ENCODE measurements around the gene UBL3.

The UBL3 gene

GRCh38 chr13:29753618-29754472 lies 96.6 kb downstream of the UBL3 start:
- no peak for DNase-seq

- DNase-seq: no peak
These were observed 98.2 kb downstream of the UBL3 start for GRCh38 chr13:29752175-29752574.

DNA sequence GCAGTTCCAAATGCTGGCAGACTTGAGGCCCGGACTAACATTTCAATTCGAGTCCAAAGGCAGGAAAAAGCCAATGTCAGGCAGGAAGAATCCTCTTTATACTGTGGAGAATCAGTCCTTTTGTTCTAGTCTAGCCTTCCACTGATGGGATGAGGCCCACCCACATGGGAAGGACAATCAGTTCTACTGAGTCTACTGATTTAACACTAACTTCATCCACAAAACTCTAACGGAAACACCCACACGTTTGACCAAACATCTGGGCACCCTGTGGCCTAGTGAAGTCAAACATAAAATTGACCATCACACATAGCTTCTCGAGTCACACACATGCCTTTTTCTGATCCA lies 100.3 kb downstream of the UBL3 start:
- no peak for DNase-seq

DNA sequence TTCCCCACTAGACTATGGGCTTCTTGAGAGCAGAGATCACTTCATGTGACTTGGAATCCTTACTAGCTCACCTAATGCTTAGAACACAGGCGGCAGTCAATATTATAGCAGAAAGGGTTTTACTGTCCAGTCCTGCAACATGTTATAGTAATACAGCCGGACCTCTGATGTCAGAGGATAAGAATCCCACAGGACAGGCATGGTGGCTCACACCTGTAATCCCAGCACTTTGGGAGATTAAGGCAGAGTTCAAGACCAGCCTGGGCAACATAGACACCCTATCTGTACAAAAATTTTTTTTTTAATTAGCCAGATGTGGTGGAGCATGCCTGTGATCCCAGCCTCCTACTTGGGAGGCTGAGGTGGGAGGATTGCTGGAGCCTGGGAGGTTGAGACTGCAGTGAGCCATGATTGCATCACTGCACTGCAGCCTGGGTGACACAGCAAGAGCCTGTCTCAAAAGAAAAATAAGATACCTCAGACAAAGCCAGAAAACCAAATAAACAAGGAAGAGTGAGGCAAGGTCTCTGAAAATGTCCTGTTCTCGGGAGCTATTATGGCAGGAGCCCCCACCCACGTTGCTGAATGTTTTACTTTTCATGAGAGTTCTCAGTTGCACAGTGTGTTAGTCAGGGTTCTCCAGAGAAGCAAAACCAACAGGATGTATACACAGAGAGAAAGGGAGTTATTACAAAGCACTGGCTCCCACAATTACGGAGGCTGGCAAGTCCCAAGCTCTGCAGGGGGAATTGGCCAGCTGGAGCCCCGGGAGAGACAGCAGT lies 100.8 kb downstream of the UBL3 start:
- DNase-seq: no peak

DNA sequence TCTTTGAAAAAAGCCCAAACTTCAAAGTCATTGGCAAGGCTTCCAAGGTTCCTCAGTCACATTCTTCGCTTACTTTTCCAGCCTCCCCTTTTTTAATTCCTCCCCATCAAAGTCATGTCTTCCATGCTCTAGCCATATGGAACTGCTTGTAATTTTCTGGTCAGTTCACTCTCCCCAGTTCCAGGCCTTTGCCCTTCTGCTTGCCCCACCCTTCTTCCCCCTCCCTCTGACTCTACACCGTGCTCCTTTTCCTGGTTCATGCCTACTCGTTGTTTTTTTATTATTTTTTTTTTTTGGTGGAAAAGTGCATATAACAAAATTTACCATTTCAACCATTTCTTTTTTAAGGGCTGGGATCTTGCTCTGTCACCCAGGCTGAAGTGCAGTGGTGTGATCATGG lies 102.3 kb downstream of the UBL3 start:
- DNase-seq: no peak

- no peak for DNase-seq
These were observed 104.2 kb downstream of the UBL3 start for GRCh38 chr13:29746148-29746677.

- DNase-seq: no peak
These were observed 104.7 kb downstream of the UBL3 start for GRCh38 chr13:29745704-29746103.

GRCh38 chr13:29743201-29743786 lies 107.1 kb downstream of the UBL3 start:
- no peak for DNase-seq

GRCh38 chr13:29740961-29741360 lies 109.5 kb downstream of the UBL3 start:
- no peak for DNase-seq

DNA sequence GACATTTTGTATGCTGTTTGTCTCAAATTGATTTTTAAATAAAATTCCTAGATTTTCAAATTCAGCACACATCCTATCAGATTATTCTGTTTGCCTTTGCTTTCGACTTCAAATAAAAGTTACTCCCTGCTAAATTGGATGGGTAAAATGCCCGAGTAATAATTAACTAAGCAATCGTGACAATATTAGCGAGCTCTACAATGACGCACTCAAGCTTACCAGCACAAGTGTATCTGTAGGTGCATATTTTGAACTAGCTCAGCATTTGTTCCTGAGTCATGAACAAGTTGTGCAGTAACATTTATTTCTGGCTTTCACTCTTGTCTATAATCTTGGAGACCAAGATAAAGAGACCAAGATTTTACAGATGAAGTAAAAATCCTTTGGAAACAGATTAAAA lies 113.4 kb downstream of the UBL3 start:
- DNase-seq: no peak

- DNase-seq: no peak
These were observed 117.2 kb downstream of the UBL3 start for GRCh38 chr13:29733147-29733611.

- DNase-seq: no peak
These were observed 120.2 kb downstream of the UBL3 start for GRCh38 chr13:29730253-29730652.

- DNase-seq: no peak
These were observed 128.0 kb downstream of the UBL3 start for GRCh38 chr13:29722415-29722814.

DNA sequence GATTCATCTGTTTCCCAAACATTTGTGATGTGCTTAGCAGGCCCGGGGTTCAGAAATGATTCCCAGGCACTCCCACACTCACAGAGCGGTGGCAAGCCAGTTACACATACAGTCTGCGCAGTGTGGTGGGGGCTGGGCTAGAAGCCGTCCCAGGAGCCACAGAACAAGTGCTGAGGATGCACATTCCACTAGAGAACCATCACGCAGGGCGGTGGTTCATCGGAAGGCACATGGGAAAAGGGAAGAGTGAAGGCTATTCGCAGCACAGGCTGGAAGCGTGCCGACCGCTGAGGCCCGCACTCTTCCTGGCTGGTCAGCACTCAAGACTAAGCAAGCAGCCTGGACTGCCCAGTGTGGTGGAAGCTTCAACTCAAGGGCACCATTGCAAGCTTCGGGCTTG lies 128.7 kb downstream of the UBL3 start:
- no peak for DNase-seq

DNA sequence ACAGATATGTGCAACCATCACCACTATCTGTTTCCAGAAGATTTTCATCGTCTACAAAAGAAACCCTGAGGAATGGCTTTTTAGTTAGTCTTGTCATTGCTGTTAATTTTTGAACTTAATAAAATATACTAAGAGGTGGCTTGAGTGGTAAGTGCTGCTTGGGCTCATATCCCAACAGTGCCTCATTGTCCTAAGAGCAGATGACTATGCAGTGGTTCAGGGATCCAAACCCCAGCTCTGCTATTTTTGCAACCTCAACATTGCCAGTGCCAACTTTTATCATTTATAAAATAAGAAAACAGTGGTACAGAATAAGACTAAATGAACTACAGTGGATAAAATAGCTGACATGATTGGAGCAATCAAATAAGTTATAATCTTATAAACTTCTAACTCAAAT lies 131.7 kb downstream of the UBL3 start:
- DNase-seq: no peak

- DNase-seq: no peak
These were observed 133.9 kb downstream of the UBL3 start for GRCh38 chr13:29716493-29716892.
